Measurements from ENCODE around the gene SLC5A10.
"Not testable (repeated sequence)": the region's sequence is repeated elsewhere in the genome, so short reads cannot be mapped to it uniquely, and the experiment has no call there.

SLC5A10 gene

DNA sequence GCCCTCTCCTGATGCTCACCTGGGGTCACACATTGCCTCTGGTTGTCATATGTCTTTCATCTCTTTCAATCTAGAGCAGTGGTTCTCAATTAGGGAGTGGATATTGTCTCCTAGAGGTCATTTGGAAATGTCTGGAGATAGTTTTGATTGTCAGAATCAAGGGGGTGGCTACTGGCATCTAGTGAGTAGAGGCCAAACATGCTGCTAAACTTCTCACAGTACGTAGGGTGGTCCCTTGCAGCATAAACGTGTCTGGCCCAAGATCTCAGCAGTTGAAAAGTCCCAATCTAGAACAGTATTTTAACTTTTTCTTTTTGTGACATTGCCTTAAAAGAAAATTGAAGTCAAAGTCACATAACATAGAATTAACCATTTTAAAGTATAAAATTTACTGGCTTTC, 30.5 kb upstream of the SLC5A10 start:
- H3K4me3 ChIP-seq (replicated peaks; ENCODE audit: insufficient read depth, low read length) = no peak overlapping the region
- no peak for TF ChIP-seq GABPA (IDR thresholded peaks at IDR 0.05; ENCODE audit: low read depth)
- TF ChIP-seq, protein P1, sequence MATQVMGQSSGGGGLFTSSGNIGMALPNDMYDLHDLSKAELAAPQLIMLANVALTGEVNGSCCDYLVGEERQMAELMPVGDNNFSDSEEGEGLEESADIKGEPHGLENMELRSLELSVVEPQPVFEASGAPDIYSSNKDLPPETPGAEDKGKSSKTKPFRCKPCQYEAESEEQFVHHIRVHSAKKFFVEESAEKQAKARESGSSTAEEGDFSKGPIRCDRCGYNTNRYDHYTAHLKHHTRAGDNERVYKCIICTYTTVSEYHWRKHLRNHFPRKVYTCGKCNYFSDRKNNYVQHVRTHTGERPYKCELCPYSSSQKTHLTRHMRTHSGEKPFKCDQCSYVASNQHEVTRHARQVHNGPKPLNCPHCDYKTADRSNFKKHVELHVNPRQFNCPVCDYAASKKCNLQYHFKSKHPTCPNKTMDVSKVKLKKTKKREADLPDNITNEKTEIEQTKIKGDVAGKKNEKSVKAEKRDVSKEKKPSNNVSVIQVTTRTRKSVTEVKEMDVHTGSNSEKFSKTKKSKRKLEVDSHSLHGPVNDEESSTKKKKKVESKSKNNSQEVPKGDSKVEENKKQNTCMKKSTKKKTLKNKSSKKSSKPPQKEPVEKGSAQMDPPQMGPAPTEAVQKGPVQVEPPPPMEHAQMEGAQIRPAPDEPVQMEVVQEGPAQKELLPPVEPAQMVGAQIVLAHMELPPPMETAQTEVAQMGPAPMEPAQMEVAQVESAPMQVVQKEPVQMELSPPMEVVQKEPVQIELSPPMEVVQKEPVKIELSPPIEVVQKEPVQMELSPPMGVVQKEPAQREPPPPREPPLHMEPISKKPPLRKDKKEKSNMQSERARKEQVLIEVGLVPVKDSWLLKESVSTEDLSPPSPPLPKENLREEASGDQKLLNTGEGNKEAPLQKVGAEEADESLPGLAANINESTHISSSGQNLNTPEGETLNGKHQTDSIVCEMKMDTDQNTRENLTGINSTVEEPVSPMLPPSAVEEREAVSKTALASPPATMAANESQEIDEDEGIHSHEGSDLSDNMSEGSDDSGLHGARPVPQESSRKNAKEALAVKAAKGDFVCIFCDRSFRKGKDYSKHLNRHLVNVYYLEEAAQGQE (IDR thresholded peaks at IDR 0.05; ENCODE audit: insufficient replicate concordance, low read depth) = no peak
- TF ChIP-seq POLR2AphosphoS5 (IDR thresholded peaks at IDR 0.05; ENCODE audit: low read depth) = no peak
- TF ChIP-seq, protein P2, sequence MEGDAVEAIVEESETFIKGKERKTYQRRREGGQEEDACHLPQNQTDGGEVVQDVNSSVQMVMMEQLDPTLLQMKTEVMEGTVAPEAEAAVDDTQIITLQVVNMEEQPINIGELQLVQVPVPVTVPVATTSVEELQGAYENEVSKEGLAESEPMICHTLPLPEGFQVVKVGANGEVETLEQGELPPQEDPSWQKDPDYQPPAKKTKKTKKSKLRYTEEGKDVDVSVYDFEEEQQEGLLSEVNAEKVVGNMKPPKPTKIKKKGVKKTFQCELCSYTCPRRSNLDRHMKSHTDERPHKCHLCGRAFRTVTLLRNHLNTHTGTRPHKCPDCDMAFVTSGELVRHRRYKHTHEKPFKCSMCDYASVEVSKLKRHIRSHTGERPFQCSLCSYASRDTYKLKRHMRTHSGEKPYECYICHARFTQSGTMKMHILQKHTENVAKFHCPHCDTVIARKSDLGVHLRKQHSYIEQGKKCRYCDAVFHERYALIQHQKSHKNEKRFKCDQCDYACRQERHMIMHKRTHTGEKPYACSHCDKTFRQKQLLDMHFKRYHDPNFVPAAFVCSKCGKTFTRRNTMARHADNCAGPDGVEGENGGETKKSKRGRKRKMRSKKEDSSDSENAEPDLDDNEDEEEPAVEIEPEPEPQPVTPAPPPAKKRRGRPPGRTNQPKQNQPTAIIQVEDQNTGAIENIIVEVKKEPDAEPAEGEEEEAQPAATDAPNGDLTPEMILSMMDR (IDR thresholded peaks at IDR 0.05; ENCODE audit: insufficient read depth, low read length) = no peak
- TF ChIP-seq SPI1 (IDR thresholded peaks at IDR 0.05; ENCODE audit: borderline replicate concordance, low read depth) = no peak

DNA sequence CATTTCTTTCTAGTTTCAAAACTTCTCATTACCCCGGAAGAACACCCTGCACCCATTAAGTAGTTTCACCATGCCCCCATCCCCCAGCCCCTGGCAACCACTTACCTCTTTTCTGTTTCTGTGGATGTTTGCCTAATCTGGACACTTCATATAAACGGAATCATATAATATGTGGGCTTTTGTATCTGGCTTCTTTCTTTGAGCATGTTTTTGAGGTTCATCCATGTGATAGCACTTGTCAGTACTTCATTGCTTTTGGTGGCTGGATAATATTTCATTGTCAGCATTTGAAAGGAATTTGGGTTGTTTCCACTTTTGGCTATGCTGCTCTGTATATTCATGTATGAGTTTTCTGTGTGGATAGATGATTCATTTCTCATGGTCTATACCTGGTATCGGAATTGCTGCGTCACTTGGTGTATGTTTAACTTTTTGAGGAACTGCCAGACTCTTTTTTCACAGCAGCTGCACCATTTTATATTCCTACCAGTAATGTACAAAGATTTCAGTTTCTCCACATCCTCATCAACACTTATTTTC, 30.0 kb upstream of the SLC5A10 start:
- no peaks in the 10 kb centered on the region for H3K27me3 ChIP-seq (ENCODE audit: insufficient read depth, poor library complexity, severe bottlenecking)
- TF ChIP-seq, protein P1 (IDR thresholded peaks at IDR 0.05; ENCODE audit: insufficient replicate concordance, low read depth) = no peak
- TF ChIP-seq GABPA (IDR thresholded peaks at IDR 0.05; ENCODE audit: low read depth) (no peak), SPI1 (IDR thresholded peaks at IDR 0.05; ENCODE audit: borderline replicate concordance, low read depth) (peak; percentile 59; the same call in 1 of the 2 replicates)
- H3K4me3 ChIP-seq (replicated peaks; ENCODE audit: insufficient read depth, low read length) = no peak overlapping the region
- peak in 1 of 2 experiments; percentile 12 for DNase-seq (ENCODE audit: low read depth in 1 of 2, low spot score in 1 of 2)
- peak overlapping the region; percentile 16; the same call in 1 of the 2 replicates for H3K27ac ChIP-seq (replicated peaks)

More for the DNA sequence above, 30.5 kb upstream of the SLC5A10 start:
- DNase-seq (ENCODE audit: low read depth in 1 of 2, low spot score in 1 of 2) = no peak
- Histone ChIP-seq H3K27me3 (ENCODE audit: insufficient read depth, poor library complexity, severe bottlenecking) (no peaks in the 10 kb centered on the region), H3K27ac (replicated peaks) (no peak overlapping the region; the same call in 1 of the 2 replicates)

DNA sequence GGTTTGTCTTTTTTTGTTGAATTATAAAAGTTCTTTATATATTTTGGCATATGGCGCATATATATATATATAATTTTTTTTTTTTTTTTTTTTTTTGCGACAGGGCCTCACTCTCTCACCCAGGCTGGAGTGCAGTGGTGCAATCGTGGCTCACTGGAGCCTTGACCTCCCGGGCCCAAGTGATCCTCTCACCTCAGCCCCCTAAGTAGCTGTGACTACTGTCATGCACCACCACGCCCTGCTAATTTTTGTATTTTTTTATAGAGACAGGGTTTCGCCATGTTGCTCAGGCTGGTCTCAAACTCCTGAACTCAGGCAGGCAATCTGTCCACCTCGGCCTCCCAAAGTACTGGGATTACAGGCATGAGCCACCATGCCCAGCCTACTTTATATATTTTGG, 29.4 kb upstream of the SLC5A10 start:
- not testable (repeated sequence) for H3K27me3 ChIP-seq (ENCODE audit: insufficient read depth, poor library complexity, severe bottlenecking); H3K4me3 ChIP-seq (replicated peaks; ENCODE audit: insufficient read depth, low read length); DNase-seq (ENCODE audit: low read depth in 1 of 2, low spot score in 1 of 2); H3K27ac ChIP-seq (replicated peaks)

DNA sequence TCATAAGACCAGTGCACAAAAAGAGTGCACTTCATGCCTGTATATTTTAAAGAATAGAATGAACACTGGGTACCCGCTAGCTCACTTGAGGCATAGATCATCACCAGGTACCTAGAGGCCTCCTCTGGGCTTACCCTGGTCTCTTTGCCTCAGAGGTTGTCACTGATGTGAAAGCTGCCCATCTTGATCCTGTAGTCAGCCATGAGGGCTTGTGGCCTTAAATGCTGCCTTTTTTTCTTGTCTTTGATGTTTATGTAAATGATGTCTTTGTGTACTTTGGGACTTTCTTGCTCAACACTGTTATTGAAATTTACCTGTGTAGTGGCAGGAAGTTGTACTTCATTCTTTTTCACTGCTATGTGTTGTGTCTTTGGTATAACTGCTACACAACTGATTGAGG, 26.8 kb upstream of the SLC5A10 start:
- no peak for TF ChIP-seq POLR2AphosphoS5 (IDR thresholded peaks at IDR 0.05; ENCODE audit: low read depth)
- TF ChIP-seq, protein P1 (IDR thresholded peaks at IDR 0.05; ENCODE audit: insufficient replicate concordance, low read depth) = no peak
- Histone ChIP-seq H3K27me3 (ENCODE audit: insufficient read depth, poor library complexity, severe bottlenecking) (no peaks in the 10 kb centered on the region), H3K4me3 (replicated peaks; ENCODE audit: insufficient read depth, low read length) (no peak overlapping the region), H3K27ac (replicated peaks) (no peak overlapping the region)
- no peak for DNase-seq (ENCODE audit: low read depth in 1 of 2, low spot score in 1 of 2)
